ENCODE results near the gene CAVIN1. TPM values are rescaled to one million over a fixed set of nuclear protein-coding genes. Genes with fewer than 3 reads are reported as not detected.

CAVIN1 gene
- total RNA-seq, 2 experiments from 2014 or later: 1.7 to 2.0 TPM

GRCh38 chr17:42411361-42411760 lies 11.7 kb downstream of the CAVIN1 start:
- peaks cover 3% of the 10 kb centered on the region for H3K27me3 Mint-ChIP-seq (ENCODE audit: low read depth)
- H3K27ac Mint-ChIP-seq: no peak overlapping the region
- ATAC-seq: no peak
- no peaks in the 10 kb centered on the region for H3K9me3 Mint-ChIP-seq (ENCODE audit: insufficient read depth)
- no peaks in the 10 kb centered on the region for H3K36me3 Mint-ChIP-seq (ENCODE audit: low read depth)
- ChIA-PET POLR2A (no interaction called here), CTCF (interaction anchor here (0.8 to 17.8 kb wide), 3 partner anchors 9 to 116 kb away, joined by 3 to 666 read pairs (median 12); no protein-coding TSS in a partner anchor)
- DNase-seq: no peak
- H3K4me1 Mint-ChIP-seq (ENCODE audit: low read depth): peaks cover 20% of the 10 kb centered on the region
- H3K4me3 Mint-ChIP-seq: no peak overlapping the region

DNA sequence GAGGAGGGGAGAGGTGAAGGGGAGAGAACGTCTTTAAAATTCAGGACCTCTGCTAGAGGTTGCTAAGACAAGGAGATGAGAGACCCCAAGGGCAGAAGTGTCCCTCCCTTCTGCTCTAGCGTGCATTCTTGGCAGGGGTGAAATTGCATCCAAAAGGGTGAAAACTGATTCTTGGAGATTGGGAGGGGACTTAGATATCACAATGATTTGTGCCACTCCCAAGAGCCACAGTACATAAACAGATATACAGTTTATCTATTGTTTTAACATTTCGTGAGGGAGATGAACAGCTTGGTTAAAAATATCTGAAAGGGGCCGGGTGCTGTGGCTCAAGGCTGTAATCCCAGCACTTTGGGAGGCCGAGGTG lies 12.8 kb downstream of the CAVIN1 start:
- DNase-seq (no peak), ATAC-seq (no peak)
- Mint-ChIP-seq H3K27ac (peak overlapping the region; percentile 21), H3K4me3 (no peak overlapping the region), H3K36me3 (ENCODE audit: low read depth) (no peaks in the 10 kb centered on the region), H3K4me1 (ENCODE audit: low read depth) (peaks cover 22% of the 10 kb centered on the region), H3K27me3 (ENCODE audit: low read depth) (no peaks in the 10 kb centered on the region), H3K9me3 (ENCODE audit: insufficient read depth) (no peaks in the 10 kb centered on the region)
- POLR2A ChIA-PET: interaction anchor here (1.0 kb wide), 1 partner anchor 130 kb away, joined by 3 read pairs; no protein-coding TSS in a partner anchor
- CTCF ChIA-PET: interaction anchor here (1.3 to 17.8 kb wide), 5 partner anchors 29 to 145 kb away, joined by 3 to 666 read pairs (median 12); no protein-coding TSS in a partner anchor

- ATAC-seq: no peak
- H3K4me3 Mint-ChIP-seq: no peak overlapping the region
- CTCF ChIA-PET: interaction anchor here (0.9 to 17.8 kb wide), 6 partner anchors 11 to 145 kb away, joined by 3 to 666 read pairs (median 8); no protein-coding TSS in a partner anchor
- H3K36me3 Mint-ChIP-seq (ENCODE audit: low read depth): no peaks in the 10 kb centered on the region
- POLR2A ChIA-PET: interaction anchor here (1.0 kb wide), 1 partner anchor 130 kb away, joined by 3 read pairs; no protein-coding TSS in a partner anchor
- peaks cover 17% of the 10 kb centered on the region for H3K4me1 Mint-ChIP-seq (ENCODE audit: low read depth)
- DNase-seq: no peak
- no peaks in the 10 kb centered on the region for H3K9me3 Mint-ChIP-seq (ENCODE audit: insufficient read depth)
- H3K27ac Mint-ChIP-seq: peak overlapping the region; percentile 21
- H3K27me3 Mint-ChIP-seq (ENCODE audit: low read depth): no peaks in the 10 kb centered on the region
These were observed 13.3 kb downstream of the CAVIN1 start for GRCh38 chr17:42409523-42410318.

DNA sequence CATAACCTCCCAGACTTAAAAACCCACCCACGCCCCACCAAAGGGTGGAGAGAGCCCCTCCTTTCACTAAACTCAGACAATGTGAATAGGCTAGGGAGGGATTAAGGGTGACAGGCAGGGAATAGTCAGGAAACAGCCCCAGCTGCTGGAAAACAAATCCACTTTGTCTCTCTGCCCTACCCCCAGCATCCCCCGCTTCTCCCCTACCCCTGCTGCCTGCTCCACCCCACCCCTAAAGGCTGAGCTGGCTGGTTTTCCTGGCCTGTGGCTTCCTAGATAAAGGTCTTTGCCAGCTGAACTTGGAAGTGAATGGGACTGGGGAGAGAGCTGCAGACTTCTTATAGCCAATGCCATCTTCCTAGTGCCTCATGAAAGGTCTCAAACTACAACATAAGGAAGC lies 15.0 kb downstream of the CAVIN1 start:
- ATAC-seq: no peak
- CTCF ChIA-PET: interaction anchor here (1.0 to 17.8 kb wide), 8 partner anchors 7 to 160 kb away, joined by 3 to 666 read pairs (median 20); no protein-coding TSS in a partner anchor

DNA sequence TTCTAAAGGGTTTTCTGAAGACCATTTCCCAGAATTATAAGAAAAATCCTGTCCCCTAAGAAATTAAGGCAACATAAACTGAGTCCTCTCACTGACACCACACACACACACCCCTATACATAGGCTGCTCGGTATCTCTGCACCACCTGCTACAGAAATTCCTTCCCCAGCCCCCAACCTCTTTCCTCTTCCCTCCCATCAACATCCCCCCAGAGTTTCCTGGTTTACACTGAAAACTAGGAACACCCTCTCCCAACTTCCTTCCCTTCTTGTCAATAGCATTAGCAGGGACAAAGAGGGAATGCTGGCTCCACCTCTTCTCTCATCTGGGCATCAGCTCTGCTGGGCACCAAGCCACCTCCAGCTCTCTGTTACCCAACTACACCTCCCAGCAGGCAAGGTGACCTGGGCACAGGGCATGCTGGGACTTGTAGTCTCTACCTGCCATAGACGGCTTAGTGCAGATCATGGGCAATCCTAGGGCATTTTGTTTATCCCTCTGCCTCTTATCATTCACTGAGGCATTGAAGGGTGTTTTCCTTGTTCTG lies 15.7 kb downstream of the CAVIN1 start:
- ATAC-seq (peak; percentile 85), DNase-seq (peak; percentile 71)
- POLR2A ChIA-PET: interaction anchor here (1.4 kb wide), 1 partner anchor 85 kb away, joined by 4 read pairs; no protein-coding TSS in a partner anchor
- H3K27ac Mint-ChIP-seq: no peak overlapping the region
- no peak overlapping the region for H3K4me3 Mint-ChIP-seq
- H3K4me1 Mint-ChIP-seq (ENCODE audit: low read depth): peaks cover 17% of the 10 kb centered on the region
- no peaks in the 10 kb centered on the region for H3K36me3 Mint-ChIP-seq (ENCODE audit: low read depth)
- CTCF ChIA-PET: interaction anchor here (1.0 to 17.8 kb wide), 28 partner anchors 8 to 342 kb away, joined by 3 to 666 read pairs (median 6); partner anchors contain the start of genes CAVIN1, HCRT and STAT3
- H3K27me3 Mint-ChIP-seq (ENCODE audit: low read depth): no peaks in the 10 kb centered on the region
- H3K9me3 Mint-ChIP-seq (ENCODE audit: insufficient read depth): no peaks in the 10 kb centered on the region

More for the DNA sequence above, 15.0 kb downstream of the CAVIN1 start:
- no peaks in the 10 kb centered on the region for H3K27me3 Mint-ChIP-seq (ENCODE audit: low read depth)
- DNase-seq: no peak
- H3K4me1 Mint-ChIP-seq (ENCODE audit: low read depth): peaks cover 15% of the 10 kb centered on the region
- POLR2A ChIA-PET: no interaction called here
- H3K4me3 Mint-ChIP-seq: no peak overlapping the region
- H3K36me3 Mint-ChIP-seq (ENCODE audit: low read depth): no peaks in the 10 kb centered on the region
- no peak overlapping the region for H3K27ac Mint-ChIP-seq
- H3K9me3 Mint-ChIP-seq (ENCODE audit: insufficient read depth): no peaks in the 10 kb centered on the region

DNA sequence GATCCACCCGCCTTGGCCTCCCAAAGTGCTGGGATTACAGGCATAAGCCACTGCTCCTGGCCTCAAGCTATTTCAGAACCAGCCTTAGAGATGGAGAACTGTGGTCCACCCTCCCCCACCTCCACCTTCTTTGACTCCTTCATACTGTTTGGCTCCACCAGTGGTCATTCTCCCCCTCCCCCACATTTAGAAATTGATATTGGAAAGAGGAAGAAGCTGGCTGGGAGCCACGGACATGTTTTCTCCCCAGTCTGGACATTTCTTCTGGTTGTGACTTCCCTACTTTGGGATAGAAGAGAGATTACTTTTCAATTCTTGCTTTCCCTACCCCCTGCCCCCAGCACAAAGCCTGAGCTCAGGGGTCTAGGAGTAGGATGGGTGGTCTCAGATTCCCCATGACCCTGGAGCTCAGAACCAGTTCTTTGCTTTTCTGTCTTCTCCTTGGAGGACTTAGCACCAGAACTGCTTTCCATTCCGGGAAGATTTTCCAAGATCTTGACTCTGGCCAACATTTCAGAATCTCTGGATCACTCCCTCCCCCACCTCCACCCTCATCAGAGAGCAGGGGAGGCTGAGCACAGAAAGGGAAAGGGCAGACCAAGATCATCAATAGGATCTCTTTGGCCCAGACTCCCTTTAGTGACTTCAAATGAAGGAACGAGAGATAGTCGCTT lies 16.3 kb downstream of the CAVIN1 start:
- Mint-ChIP-seq H3K36me3 (ENCODE audit: low read depth) (no peaks in the 10 kb centered on the region), H3K27me3 (ENCODE audit: low read depth) (no peaks in the 10 kb centered on the region), H3K4me1 (ENCODE audit: low read depth) (peaks cover 20% of the 10 kb centered on the region), H3K4me3 (no peak overlapping the region), H3K9me3 (ENCODE audit: insufficient read depth) (no peaks in the 10 kb centered on the region), H3K27ac (no peak overlapping the region)
- CTCF ChIA-PET: interaction anchor here (0.6 to 17.8 kb wide), 45 partner anchors 9 to 1132 kb away, joined by 3 to 666 read pairs (median 4); partner anchors contain the start of genes CAVIN1, GHDC, HCRT and ODAD4
- ATAC-seq (no peak), DNase-seq (no peak)
- POLR2A ChIA-PET: interaction anchor here (1.1 to 1.4 kb wide), 2 partner anchors 85 to 440 kb away, joined by 3 to 4 read pairs; partner anchors contain the start of gene CNP

DNA sequence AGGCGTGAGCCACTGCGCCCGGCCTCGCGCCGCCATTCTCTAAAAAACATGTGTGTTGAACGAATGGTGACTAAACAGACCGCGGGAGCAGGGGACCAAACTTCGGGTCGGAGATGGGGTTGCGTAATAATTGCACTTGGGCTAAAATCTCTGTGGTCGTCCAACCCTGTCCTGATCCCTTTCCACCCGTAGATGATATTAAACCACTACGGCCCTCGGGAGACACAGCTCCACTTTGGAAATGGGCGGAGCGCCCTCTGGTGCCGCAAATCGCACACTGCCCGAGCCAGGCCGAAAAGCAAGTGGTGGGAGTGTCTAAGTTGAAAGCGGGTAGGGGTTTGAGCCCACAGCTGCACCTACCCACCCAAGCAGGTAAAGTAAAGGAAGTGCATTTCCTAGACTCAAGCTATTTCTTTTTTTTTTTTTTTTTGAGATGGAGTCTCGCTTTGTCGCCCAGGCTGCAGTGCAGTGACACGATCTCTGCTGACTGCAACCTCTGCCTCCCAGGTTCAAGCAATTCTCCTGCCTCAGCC lies 17.0 kb downstream of the CAVIN1 start:
- ChIA-PET POLR2A (interaction anchor here (1.1 to 1.4 kb wide), 2 partner anchors 84 to 439 kb away, joined by 3 to 4 read pairs; partner anchors contain the start of gene CNP), CTCF (interaction anchor here (0.6 to 17.8 kb wide), 47 partner anchors 8 to 1133 kb away, joined by 3 to 666 read pairs (median 4); partner anchors contain the start of genes CAVIN1, GHDC, HCRT and ODAD4)
- H3K4me1 Mint-ChIP-seq (ENCODE audit: low read depth): peaks cover 21% of the 10 kb centered on the region
- no peaks in the 10 kb centered on the region for H3K27me3 Mint-ChIP-seq (ENCODE audit: low read depth)
- no peaks in the 10 kb centered on the region for H3K9me3 Mint-ChIP-seq (ENCODE audit: insufficient read depth)
- ATAC-seq (peak; percentile 77), DNase-seq (peak; percentile 85)
- no peak overlapping the region for H3K27ac Mint-ChIP-seq
- H3K36me3 Mint-ChIP-seq (ENCODE audit: low read depth): no peaks in the 10 kb centered on the region
- H3K4me3 Mint-ChIP-seq: no peak overlapping the region

DNA sequence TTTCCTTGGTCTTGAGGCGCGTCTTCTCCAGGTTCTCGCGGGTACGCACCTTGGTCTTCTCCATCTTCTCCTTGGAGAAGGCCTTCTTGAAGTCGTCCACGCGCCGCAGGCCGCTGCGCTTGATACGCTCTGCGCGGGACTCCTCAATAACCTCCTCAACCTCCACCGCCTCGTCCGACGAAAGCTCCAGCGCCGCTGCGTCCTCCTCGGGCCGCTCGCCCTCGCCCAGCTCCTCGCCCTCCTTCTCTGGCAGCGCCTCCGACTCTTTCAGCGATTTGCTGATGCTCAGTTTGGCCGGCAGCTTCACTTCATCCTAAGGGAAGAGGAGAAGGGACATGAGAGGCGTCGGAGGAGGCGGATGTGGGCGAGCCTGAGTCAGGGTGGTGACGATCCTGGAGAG lies 18.0 kb downstream of the CAVIN1 start:
- no peak overlapping the region for H3K27ac Mint-ChIP-seq
- POLR2A ChIA-PET: interaction anchor here (0.7 kb wide), 1 partner anchor 128 kb away, joined by 3 read pairs; no protein-coding TSS in a partner anchor
- no peaks in the 10 kb centered on the region for H3K9me3 Mint-ChIP-seq (ENCODE audit: insufficient read depth)
- no peaks in the 10 kb centered on the region for H3K36me3 Mint-ChIP-seq (ENCODE audit: low read depth)
- ATAC-seq: no peak
- H3K4me3 Mint-ChIP-seq: no peak overlapping the region
- DNase-seq: no peak
- CTCF ChIA-PET: interaction anchor here (1.0 to 17.8 kb wide), 17 partner anchors 10 to 286 kb away, joined by 3 to 666 read pairs (median 9); partner anchors contain the start of genes GHDC and STAT3
- no peaks in the 10 kb centered on the region for H3K27me3 Mint-ChIP-seq (ENCODE audit: low read depth)
- peaks cover 28% of the 10 kb centered on the region for H3K4me1 Mint-ChIP-seq (ENCODE audit: low read depth)

GRCh38 chr17:42404326-42405055 lies 18.6 kb downstream of the CAVIN1 start:
- no peak for ATAC-seq
- H3K27ac Mint-ChIP-seq: no peak overlapping the region
- no peaks in the 10 kb centered on the region for H3K9me3 Mint-ChIP-seq (ENCODE audit: insufficient read depth)
- no peak overlapping the region for H3K4me3 Mint-ChIP-seq
- POLR2A ChIA-PET: interaction anchor here (0.7 to 1.2 kb wide), 3 partner anchors 16 to 127 kb away, joined by 3 read pairs; partner anchors contain the start of gene STAT3
- no peaks in the 10 kb centered on the region for H3K36me3 Mint-ChIP-seq (ENCODE audit: low read depth)
- CTCF ChIA-PET: interaction anchor here (1.0 to 17.8 kb wide), 13 partner anchors 11 to 293 kb away, joined by 4 to 666 read pairs (median 20); partner anchors contain the start of gene STAT3
- no peaks in the 10 kb centered on the region for H3K27me3 Mint-ChIP-seq (ENCODE audit: low read depth)
- H3K4me1 Mint-ChIP-seq (ENCODE audit: low read depth): peaks cover 33% of the 10 kb centered on the region
- DNase-seq: no peak

DNA sequence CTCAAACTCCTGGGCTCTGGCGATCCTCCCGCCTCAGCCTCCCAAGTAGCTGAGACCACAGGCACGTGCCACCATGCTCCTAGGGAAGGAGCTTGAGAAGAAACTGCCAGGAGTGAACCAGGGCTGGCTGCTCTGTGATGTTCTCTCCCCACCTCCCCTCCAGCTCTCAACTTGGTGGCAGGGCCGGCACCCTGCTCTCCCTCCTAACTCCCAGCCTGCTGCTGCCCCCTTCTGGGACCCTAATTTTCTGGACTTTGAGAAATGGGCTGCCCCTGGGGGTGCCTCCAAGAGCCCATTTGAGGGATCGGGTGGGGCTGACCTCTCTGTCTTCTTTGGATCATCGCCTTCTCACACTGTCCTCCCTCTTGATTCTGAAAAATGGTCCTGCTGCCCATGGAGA lies 19.9 kb downstream of the CAVIN1 start:
- Mint-ChIP-seq H3K36me3 (ENCODE audit: low read depth) (no peaks in the 10 kb centered on the region), H3K27ac (no peak overlapping the region), H3K4me1 (ENCODE audit: low read depth) (peaks cover 40% of the 10 kb centered on the region), H3K27me3 (ENCODE audit: low read depth) (no peaks in the 10 kb centered on the region), H3K4me3 (no peak overlapping the region), H3K9me3 (ENCODE audit: insufficient read depth) (no peaks in the 10 kb centered on the region)
- ATAC-seq: peak; percentile 66
- ChIA-PET POLR2A (interaction anchor here (0.6 to 1.4 kb wide), 10 partner anchors 14 to 290 kb away, joined by 3 to 6 read pairs (median 4); partner anchors contain the start of genes DHX58 and STAT3), CTCF (interaction anchor here (0.6 to 17.8 kb wide), 43 partner anchors 9 to 362 kb away, joined by 3 to 666 read pairs (median 5); partner anchors contain the start of genes GHDC, NAGLU and STAT3)
- DNase-seq: peak; percentile 68

Measured in activated CD8-positive, alpha-beta T cell treated with anti-CD3 and anti-CD28 coated beads, Interleukin-2, amount 10 ng/mL, durations not matched to agents 7 days and 5 days (primary cell).